A549 (cell line): Measurements from ENCODE around the gene NKD1. TPM values are rescaled to one million over a fixed set of nuclear protein-coding genes. Genes with fewer than 3 reads are reported as not detected.

Experiments used
- ATAC-seq, 2 experiments: fragments of 200-7000 bp in 1 of 2; fragments of >200 bp in 1 of 2; cut with Nextera tagmentation in 1 of 2; cut with Tn5 transposase in 1 of 2; 3 replicates each; pipeline versions ENCODE4 v1.8.0 to v1.9.1; 2018 to 2020; ENCODE audit warnings: mild to moderate bottlenecking in 1 of 2, moderate library complexity in 1 of 2
- CTCF ChIA-PET: fragments of 300-600 bp; sonication (Branson Sonifier 250); formaldehyde crosslinking; extraction: SDS; loops from one replicate; lab custom pipeline; 2021; ENCODE audit warnings: antibody characterized with exemption, inconsistent platforms; lab: Yijun Ruan, JAX
- POLR2A ChIA-PET: fragments of 350-600 bp; formaldehyde crosslinking; extraction: SDS; loops from one replicate; lab custom pipeline; 2021; ENCODE audit warnings: antibody characterized with exemption, inconsistent platforms; lab: Yijun Ruan, JAX
- DNase-seq, 2 experiments: peaks; one replicate each; pipeline versions ENCODE4 v3.0.0 to v3.0.0-alpha.2; 2011 to 2016; ENCODE audit warnings: low read depth in 1 of 2, low spot score in 1 of 2
- FAIRE-seq: peaks from 2 replicates; lab custom pipeline; 2011; peaks lifted over from hg19 to GRCh38; lab: Jason Lieb, UNC
- H3K27ac ChIP-seq, 2 experiments: fragments of >200 bp; sonication (Bioruptor Twin); formaldehyde crosslinking; 3 replicates each; pipeline ENCODE4 v1.5.1; 2016 to 2017
- H3K4me1 ChIP-seq: fragments of >200 bp; sonication (Bioruptor Twin); formaldehyde crosslinking; 3 replicates; pipeline ENCODE4 v1.6.1; 2016
- H3K4me2 ChIP-seq: fragments of >200 bp; sonication (Bioruptor Twin); formaldehyde crosslinking; 3 replicates; pipeline ENCODE4 v1.6.1; 2016
- H3K4me3 ChIP-seq: fragments of >200 bp; sonication (Bioruptor Twin); formaldehyde crosslinking; 3 replicates; pipeline ENCODE4 v1.5.1; 2016
- H3K9me3 ChIP-seq: fragments of >200 bp; sonication (Bioruptor Twin); formaldehyde crosslinking; 3 replicates; pipeline ENCODE4 v1.6.1; 2016
- BCL3 ChIP-seq: fragments of >200 bp; sonication (Bioruptor Twin); formaldehyde crosslinking; IDR thresholded peaks from 3 replicates; pipeline ENCODE4 v1.6.1; 2016
- BHLHE40 ChIP-seq: IDR thresholded peaks from 2 replicates; pipeline ENCODE4 v1.6.1; 2012; ENCODE audit warnings: low read depth, low read length, inconsistent platforms
- CBX2 ChIP-seq: fragments of 200-600 bp; sonication (generic); IDR thresholded peaks from 2 replicates; pipeline ENCODE4 v1.6.1; 2016; ENCODE audit warnings: low read depth, mild to moderate bottlenecking, borderline replicate concordance
- CBX8 ChIP-seq: fragments of 200-600 bp; sonication (generic); IDR thresholded peaks from 2 replicates; pipeline ENCODE4 v1.6.1; 2016
- EHF ChIP-seq: fragments of 250-450 bp; sonication (Bioruptor Pico); IDR thresholded peaks from 2 replicates; pipeline ENCODE4 v1.5.0; 2020; ENCODE audit warnings: mild to moderate bottlenecking
- EP300 ChIP-seq, 2 experiments: fragments of >200 bp; sonication (Bioruptor Twin); formaldehyde crosslinking; IDR thresholded peaks; 2 replicates in 1 of 2; 3 replicates in 1 of 2; pipeline ENCODE4 v1.6.1; 2016 to 2017
- ESRRA ChIP-seq: fragments of 150-350 bp; IDR thresholded peaks from 2 replicates; pipeline ENCODE4 v1.6.1; 2014; ENCODE audit warnings: mild to moderate bottlenecking, low read length, borderline replicate concordance
- FOSL2 ChIP-seq, 2 experiments: fragments of 450-650 bp in 1 of 2; fragments of >200 bp in 1 of 2; sonication (Bioruptor Twin) in 1 of 2; formaldehyde crosslinking; IDR thresholded peaks; 2 replicates each; pipeline versions ENCODE4 v1.5.0 to v1.6.1; 2016 to 2020; ENCODE audit warnings: mild to moderate bottlenecking in 1 of 2, moderate library complexity in 1 of 2
- HDAC2 ChIP-seq: fragments of 200-600 bp; sonication (generic); IDR thresholded peaks from 2 replicates; pipeline ENCODE4 v1.6.1; 2016
- HES2 ChIP-seq: fragments of >200 bp; sonication (Bioruptor Twin); formaldehyde crosslinking; IDR thresholded peaks from 2 replicates; pipeline ENCODE4 v1.6.1; 2016
- HEYL ChIP-seq: fragments of 250-450 bp; sonication (Bioruptor Pico); IDR thresholded peaks from 2 replicates; pipeline ENCODE4 v1.8.0; 2021; ENCODE audit warnings: mild to moderate bottlenecking, moderate library complexity
- HOXB13 ChIP-seq: fragments of 250-450 bp; sonication (Bioruptor Pico); IDR thresholded peaks from 2 replicates; pipeline ENCODE4 v1.5.0; 2020; ENCODE audit warnings: low read depth, mild to moderate bottlenecking, moderate library complexity
- JUNB ChIP-seq: fragments of >200 bp; sonication (Bioruptor Twin); formaldehyde crosslinking; IDR thresholded peaks from 2 replicates; pipeline ENCODE4 v1.6.1; 2016
- MAFK ChIP-seq: fragments of 450-650 bp; IDR thresholded peaks from 2 replicates; pipeline ENCODE4 v1.6.1; 2014; ENCODE audit not compliant: partially characterized antibody
- MAZ ChIP-seq: fragments of 150-350 bp; IDR thresholded peaks from 2 replicates; pipeline ENCODE4 v1.6.1; 2014; ENCODE audit warnings: antibody characterized with exemption, low read depth, low read length, borderline replicate concordance
- MYC ChIP-seq: IDR thresholded peaks from 2 replicates; pipeline ENCODE4 v1.6.1; 2012; ENCODE audit warnings: mild to moderate bottlenecking, inconsistent platforms, low read length, improper control_type of control experiment, borderline replicate concordance
- NPAS2 ChIP-seq: fragments of 250-450 bp; sonication (Bioruptor Pico); IDR thresholded peaks from 2 replicates; pipeline ENCODE4 v1.8.0; 2022; ENCODE audit warnings: mild to moderate bottlenecking, moderate library complexity, borderline replicate concordance
- NR3C1 ChIP-seq: fragments of >200 bp; sonication (Bioruptor Twin); formaldehyde crosslinking; IDR thresholded peaks from 3 replicates; pipeline ENCODE4 v1.6.1; 2017
- POLR2A ChIP-seq: IDR thresholded peaks from 2 replicates; pipeline ENCODE4 v1.6.1; 2012; ENCODE audit warnings: mild to moderate bottlenecking, low read length
- RCOR1 ChIP-seq: fragments of 150-350 bp; IDR thresholded peaks from 2 replicates; pipeline ENCODE4 v1.6.1; 2014; ENCODE audit warnings: antibody characterized with exemption, low read length, low read depth
- REST ChIP-seq: fragments of 200-600 bp; sonication (generic); IDR thresholded peaks from 2 replicates; pipeline ENCODE4 v1.6.1; 2016; ENCODE audit warnings: antibody characterized with exemption, mild to moderate bottlenecking, moderate library complexity
- RFX5 ChIP-seq: fragments of 450-650 bp; IDR thresholded peaks from 2 replicates; pipeline ENCODE4 v1.7.1; 2014; ENCODE audit warnings: antibody characterized with exemption, mild to moderate bottlenecking, moderate library complexity
- SMC3 ChIP-seq: fragments of >200 bp; sonication (Bioruptor Twin); formaldehyde crosslinking; IDR thresholded peaks from 3 replicates; pipeline ENCODE4 v1.6.1; 2018; ENCODE audit warnings: inconsistent platforms
- SREBF2 ChIP-seq: fragments of 450-650 bp; IDR thresholded peaks from 2 replicates; pipeline ENCODE4 v1.6.1; 2014; ENCODE audit warnings: mild to moderate bottlenecking, moderate library complexity
- TFCP2L1 ChIP-seq: fragments of 250-450 bp; sonication (Bioruptor Pico); IDR thresholded peaks from 2 replicates; pipeline ENCODE4 v1.5.0; 2021; ENCODE audit warnings: mild to moderate bottlenecking
- ZNF302 ChIP-seq: fragments of 250-450 bp; sonication (Bioruptor Pico); IDR thresholded peaks from 2 replicates; pipeline ENCODE4 v1.9.0; 2021; ENCODE audit warnings: inconsistent platforms, mild to moderate bottlenecking, moderate library complexity
- ZSCAN20 ChIP-seq: fragments of 250-450 bp; sonication (Bioruptor Pico); IDR thresholded peaks from 2 replicates; pipeline ENCODE4 v1.8.0; 2022; ENCODE audit warnings: mild to moderate bottlenecking, moderate library complexity
- WGBS: methylation state at CpG from one replicate; pipeline ENCODE4 v1.1.6; 2017; ENCODE audit errors: missing lambda C conversion rate; 5-methylcytosine and 5-hydroxymethylcytosine counted together
- polyA plus RNA-seq, 4 experiments: library from polyadenylated mRNA; depleted of rRNA in 3 of 4; stranded (reverse); fragments of >200 nt; fragmentation: RNase III in 1 of 4; extraction: RNeasy Plus Mini Kit Qiagen cat#74134 plus additional on column Dnase treatment in 1 of 4; gene quantifications; 2 replicates in 3 of 4; 3 replicates in 1 of 4; pipeline ENCODE4 v1.2.3, GENCODE V29; 2011 to 2017

NKD1 gene
- polyA plus RNA-seq, 2 of the 4 experiments (the other 2 are of a cell fraction), result 0.10 to 0.19 TPM

GRCh38 chr16:50572700-50573099 is 24.5 kb downstream of the NKD1 start:
- TF ChIP-seq MAFK (no peak), HDAC2 (no peak), MYC (no peak), EP300 (IDR thresholded peaks at IDR 0.05) (no peak), CBX8 (no peak), NR3C1 (no peak), ZSCAN20 (CRISPR knock-in tag) (no peak), RCOR1 (no peak), HES2 (no peak), EHF (CRISPR knock-in tag) (no peak)
- TF ChIP-seq, all 56 proteins: peak for 0
- no peak overlapping the region for H3K4me2 ChIP-seq
- no peaks in the 10 kb centered on the region for H3K4me1 ChIP-seq
- POLR2A ChIA-PET, result no interaction called here
- WGBS, result 48% methylated on average over 7 of the region's 7 CpGs
- CTCF ChIA-PET, result interaction anchor here (1.0 kb wide), 1 partner anchor 10 kb away, joined by 3 read pairs; no protein-coding TSS in a partner anchor
- no peak overlapping the region for H3K4me3 ChIP-seq
- no peak for FAIRE-seq
- no peak overlapping the region for H3K27ac ChIP-seq
- no peak for DNase-seq
- no peaks in the 10 kb centered on the region for H3K9me3 ChIP-seq
- no peak for ATAC-seq

- TF ChIP-seq HEYL, result no peak
- no peak overlapping the region for H3K4me2 ChIP-seq
- H3K4me1 ChIP-seq, result no peaks in the 10 kb centered on the region
- no peak for ATAC-seq
- H3K4me3 ChIP-seq, result no peak overlapping the region
- no peaks in the 10 kb centered on the region for H3K9me3 ChIP-seq
- 63% methylated on average over 5 of the region's 5 CpGs for WGBS
- CTCF ChIA-PET, result no interaction called here
- no peak for DNase-seq
- FAIRE-seq, result no peak
- no peak overlapping the region for H3K27ac ChIP-seq
- POLR2A ChIA-PET, result no interaction called here
Observed at GRCh38 chr16:50573279-50573678, 25.1 kb downstream of the NKD1 start.

- TF ChIP-seq FOSL2 (IDR thresholded peaks at IDR 0.05) (no peak), FOSL2 (CRISPR knock-in tag; IDR thresholded peaks at IDR 0.05) (no peak)
- Histone ChIP-seq H3K4me2 (no peak overlapping the region), H3K4me1 (no peaks in the 10 kb centered on the region), H3K9me3 (no peaks in the 10 kb centered on the region), H3K4me3 (no peak overlapping the region), H3K27ac (no peak overlapping the region)
- 47% methylated on average over 6 of the region's 14 CpGs for WGBS
- ATAC-seq (no peak), DNase-seq (no peak), FAIRE-seq (no peak)
- POLR2A ChIA-PET, result no interaction called here
- CTCF ChIA-PET, result no interaction called here
Observed at GRCh38 chr16:50573947-50574744, 25.9 kb downstream of the NKD1 start.

- TF ChIP-seq CBX2 (no peak), MAZ (no peak), RCOR1 (no peak), BCL3 (no peak), POLR2A (no peak), ESRRA (no peak), HOXB13 (no peak), ZNF302 (no peak), TFCP2L1 (CRISPR knock-in tag) (no peak), SMC3 (no peak), RFX5 (no peak), JUNB (no peak), SREBF2 (no peak), HDAC2 (no peak), EHF (CRISPR knock-in tag) (no peak), REST (no peak), ZSCAN20 (CRISPR knock-in tag) (no peak), NPAS2 (no peak), BHLHE40 (no peak)
- TF ChIP-seq, all 56 proteins: peak for 0
- ChIA-PET CTCF (no interaction called here), POLR2A (no interaction called here)
- no peak overlapping the region for H3K27ac ChIP-seq
- no peak overlapping the region for H3K4me2 ChIP-seq
- no peaks in the 10 kb centered on the region for H3K9me3 ChIP-seq
- H3K4me3 ChIP-seq, result no peak overlapping the region
- ATAC-seq, result no peak
- no peak for DNase-seq
- no peak for FAIRE-seq
- no peaks in the 10 kb centered on the region for H3K4me1 ChIP-seq
Observed at GRCh38 chr16:50574745-50575136, 26.5 kb downstream of the NKD1 start.
